Erythroblast (primary cell): ENCODE data around the gene DNAJC5G.

ENCODE experiments used
- GATA1 ChIP-seq: IDR thresholded peaks from 2 replicates; pipeline ENCODE4 v1.6.1; 2011; ENCODE audit warnings: low read depth, mild to moderate bottlenecking, control low read depth, low read length, moderate library complexity
- POLR2A ChIP-seq: IDR thresholded peaks from 2 replicates; pipeline ENCODE4 v1.6.1; 2011; ENCODE audit warnings: mild to moderate bottlenecking, low read length

- TF ChIP-seq POLR2A (no peak), GATA1 (no peak)
Measured at GRCh38 chr2:27298391-27299080, 23.3 kb downstream of the DNAJC5G start.
